NCI-H510A (cell line): ENCODE data around the gene DHCR24.

Source experiments
- DNase-seq: peaks from one replicate; lab custom pipeline; 2025; lab: John Stamatoyannopoulos, UW

DHCR24 gene

DNA sequence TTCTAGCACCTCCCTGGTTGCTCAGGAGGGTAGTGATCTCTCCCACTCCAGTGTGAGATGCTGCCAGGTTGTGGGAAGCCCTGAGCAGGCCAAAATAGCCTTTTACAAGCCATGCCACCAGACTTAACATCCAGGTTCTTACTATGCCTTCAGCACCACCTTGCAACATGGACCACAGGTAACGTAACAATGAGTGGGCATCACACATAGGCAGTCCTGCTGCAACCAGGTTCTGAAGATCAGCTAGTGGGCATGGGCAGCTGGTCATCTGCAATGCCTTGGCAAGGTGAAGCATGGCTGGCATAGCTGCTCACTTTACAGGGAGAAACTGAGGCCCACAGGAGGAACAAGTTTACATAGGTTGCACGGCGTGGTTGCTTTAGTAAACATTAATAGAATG is 40.7 kb downstream of the DHCR24 start:
- no peak for DNase-seq

DNA sequence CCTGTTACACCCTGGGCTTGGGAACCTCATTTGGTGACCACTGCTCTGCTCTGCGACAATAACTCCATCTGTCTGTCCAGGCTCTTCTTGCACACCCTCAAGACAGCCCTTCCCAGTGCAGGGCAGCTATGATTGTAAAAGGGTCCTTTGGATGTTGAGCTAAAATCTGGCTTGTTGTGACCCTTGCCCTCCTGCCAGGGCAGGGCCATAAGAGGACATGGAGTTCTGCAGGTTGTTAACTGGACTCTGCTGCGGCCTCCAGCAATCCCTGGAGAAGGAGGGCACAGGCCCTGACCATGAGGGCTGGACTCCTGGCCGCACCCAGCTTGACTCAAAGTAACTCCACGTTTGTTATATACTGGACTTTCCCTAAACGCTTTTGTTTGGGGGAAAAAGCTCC is 41.2 kb downstream of the DHCR24 start:
- DNase-seq, result no peak

DNA sequence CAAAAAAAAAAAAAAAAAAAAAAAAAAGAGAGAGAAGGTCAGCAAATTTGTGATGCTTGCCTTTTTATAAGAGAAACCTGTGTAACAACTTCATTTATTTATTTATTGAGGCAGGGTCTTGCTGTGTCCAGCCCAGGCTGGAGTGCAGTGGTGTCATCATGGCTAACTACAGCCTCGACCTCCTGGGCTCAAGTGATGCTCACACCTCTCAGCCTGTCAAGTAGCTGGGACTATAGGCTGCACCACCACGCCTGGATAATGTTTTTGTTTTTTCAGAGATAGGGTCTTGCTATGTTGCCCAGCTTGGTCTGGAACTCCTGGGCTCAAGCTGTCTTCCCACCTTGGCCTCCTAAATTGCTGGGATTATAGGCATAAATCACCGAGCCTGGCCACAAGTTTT is 42.4 kb downstream of the DHCR24 start:
- no peak for DNase-seq

DNA sequence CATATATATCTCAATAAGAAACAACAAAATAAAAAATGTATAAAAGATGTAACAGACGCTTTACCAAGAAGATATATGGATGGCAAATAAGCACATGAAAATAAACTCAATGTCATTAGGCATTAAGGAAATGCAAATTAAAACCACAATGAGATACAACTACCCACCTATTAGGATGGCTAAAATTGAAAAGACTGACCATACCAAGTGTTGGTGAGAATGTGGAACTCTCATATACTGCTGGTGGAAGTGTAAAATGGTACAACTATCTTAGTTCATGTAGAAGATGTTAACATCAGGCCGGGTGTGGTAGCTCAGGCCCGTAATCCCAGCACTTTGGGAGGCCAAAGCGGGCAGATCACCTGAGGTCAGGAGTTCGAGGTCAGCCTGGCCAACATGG is 43.5 kb downstream of the DHCR24 start:
- DNase-seq, result no peak

DNA sequence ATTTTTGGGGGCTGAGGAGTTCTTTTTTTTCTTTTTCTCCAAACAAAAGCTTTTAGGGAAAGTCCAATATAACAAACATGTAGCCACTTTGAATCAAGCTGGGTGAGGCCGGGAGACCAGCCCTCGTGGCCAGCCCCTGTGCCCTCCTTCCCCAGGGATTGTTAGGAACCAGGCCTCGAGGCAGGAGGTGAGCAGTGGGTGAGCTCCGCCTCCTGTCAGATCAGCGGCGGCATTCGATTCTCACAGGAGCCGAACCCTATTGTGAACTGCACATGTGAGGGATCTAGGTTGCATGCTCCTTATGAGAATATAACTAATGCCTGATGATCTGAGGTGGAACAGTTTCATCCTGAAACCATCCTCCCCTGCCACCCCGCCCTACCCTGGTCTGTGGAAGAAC is 44.0 kb downstream of the DHCR24 start:
- DNase-seq, result no peak

DNA sequence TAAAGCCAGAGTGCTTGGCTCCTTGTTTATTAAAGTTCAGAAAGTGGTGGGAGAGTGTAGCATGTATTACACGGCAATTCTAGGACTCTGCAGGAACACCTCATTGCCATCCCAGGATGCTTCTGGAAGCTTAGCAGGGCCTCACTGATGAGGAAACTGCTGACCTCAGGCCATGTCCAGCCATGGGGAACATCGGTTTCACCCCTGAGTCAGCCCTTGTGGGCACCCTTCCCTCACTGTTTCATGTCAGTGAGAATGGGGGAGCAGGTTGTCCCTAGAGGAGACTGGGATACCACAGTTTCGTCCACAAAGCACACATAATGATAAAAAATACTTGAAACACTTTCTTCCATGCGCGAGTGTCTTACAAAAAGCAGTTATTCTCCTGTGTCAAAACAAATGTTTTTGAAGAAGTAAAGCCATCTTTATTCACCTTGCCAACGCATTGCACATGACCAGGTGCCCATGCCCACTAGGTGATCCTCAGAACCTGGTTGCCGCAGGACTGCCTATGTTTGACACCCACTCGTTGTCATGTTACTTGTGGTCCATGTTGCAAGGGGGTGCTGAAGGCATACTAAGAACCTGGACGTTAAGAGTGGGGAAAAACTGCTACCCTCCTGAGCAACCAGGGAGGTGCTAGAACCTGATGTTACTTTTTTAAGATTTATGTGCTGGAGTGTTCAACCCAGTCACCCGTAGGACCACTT is 44.6 kb downstream of the DHCR24 start:
- no peak for DNase-seq

DNA sequence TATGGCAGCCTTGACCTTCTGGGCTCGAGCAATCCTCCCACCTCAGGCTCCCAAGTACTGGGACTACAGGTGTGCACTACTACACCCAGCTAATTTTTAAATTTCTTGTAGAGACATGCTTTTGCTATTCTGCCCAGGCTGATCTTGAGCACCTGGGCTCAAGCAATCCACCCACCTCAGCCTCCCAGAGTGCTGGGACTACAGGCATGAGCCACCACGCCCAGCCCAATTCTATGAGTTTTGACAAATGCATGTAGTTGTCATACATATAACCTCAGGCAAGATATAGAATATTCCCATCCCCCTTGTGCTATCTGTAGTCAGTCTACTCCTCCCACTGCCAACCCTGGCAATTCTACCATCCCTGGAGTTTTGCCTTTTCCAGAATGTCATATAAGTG is 47.2 kb downstream of the DHCR24 start:
- no peak for DNase-seq

DNA sequence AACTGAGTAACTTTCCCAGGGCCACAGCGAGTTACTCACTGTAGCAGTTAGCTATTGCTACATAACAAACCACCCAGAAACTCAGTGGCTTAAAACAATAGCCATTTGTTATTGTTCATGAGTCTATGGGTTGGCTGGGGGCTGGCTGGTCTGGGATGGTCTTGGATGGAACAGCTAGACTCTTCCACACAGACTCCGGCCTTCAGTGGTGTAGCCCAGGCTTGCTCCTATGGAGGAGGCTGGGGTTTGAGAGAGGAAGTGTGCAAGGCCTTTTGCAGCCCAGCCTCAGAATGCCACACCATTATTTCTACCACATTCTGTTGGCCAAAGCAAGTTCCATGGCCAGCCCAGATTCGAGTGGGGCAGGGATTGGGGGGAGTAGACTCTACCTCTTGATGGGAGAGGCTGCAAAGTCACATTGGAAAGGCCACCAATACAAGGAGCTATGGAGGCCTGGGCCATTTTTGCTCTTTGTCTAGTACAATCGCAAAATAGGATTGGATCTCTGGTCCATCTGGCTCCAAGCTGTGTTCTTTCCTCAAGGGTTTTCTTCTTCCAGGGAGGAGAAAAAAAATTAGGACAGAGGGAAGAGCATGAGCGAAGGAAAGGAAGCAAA is 48.3 kb downstream of the DHCR24 start:
- no peak for DNase-seq

DNA sequence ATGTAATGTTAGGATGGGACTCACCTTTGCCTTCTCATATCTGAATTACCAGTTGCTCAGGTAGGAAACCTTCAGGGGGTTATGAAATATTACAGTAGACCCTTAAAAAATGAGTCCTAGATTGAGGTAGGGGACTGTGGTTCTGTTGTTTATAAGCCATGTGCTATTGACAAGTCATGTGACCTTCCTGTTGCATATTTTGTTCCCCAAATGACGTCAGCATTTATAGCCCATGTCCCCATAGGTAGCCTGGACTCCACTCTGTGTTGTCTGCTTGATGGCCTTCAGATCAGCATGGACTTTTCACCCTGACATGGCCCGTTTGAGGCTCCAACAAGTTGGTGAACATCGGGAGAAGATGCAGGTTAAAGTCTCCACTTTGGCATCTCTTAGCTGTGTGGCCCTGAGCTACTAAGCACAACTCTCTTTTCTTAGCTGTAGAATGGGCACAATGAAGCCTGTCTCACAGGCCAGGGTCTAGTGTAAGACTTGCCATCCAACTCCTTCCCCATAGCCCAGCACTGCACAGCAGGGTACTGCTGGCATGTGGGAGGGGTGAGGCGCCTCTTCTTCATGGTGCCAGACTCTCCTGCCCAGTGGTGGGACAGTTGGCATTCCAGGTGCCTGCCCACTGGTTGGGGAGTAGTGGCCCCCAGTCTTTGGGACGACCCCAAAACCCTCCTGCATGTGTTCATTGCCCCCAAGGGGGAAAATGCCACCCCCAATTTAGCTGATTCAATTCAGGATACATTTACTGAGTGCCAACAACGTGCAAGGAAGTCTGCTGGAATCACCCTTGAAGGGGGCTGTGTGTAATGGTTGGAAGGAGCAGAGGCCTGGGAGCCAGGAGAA is 49.8 kb downstream of the DHCR24 start:
- DNase-seq, result no peak

DNA sequence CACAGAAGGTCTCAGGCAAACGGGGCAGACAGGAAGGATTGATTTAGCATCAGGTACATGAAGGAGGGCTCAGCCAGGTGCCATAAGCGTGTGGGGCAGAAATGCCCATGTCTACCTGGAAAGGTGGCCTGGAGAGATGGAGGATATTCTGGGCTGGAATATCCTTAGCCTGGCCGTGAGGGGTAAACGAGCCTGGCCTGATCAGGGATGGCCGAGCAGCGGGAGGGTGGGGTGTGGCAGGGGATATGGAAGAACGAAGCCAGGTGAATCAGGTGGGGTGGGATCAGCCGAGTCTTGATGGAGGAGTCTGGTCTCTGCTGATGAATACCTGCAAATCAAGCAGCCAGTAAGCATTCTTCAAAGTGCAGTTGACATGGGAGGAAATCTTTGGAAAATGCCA is 50.4 kb downstream of the DHCR24 start:
- no peak for DNase-seq

DNA sequence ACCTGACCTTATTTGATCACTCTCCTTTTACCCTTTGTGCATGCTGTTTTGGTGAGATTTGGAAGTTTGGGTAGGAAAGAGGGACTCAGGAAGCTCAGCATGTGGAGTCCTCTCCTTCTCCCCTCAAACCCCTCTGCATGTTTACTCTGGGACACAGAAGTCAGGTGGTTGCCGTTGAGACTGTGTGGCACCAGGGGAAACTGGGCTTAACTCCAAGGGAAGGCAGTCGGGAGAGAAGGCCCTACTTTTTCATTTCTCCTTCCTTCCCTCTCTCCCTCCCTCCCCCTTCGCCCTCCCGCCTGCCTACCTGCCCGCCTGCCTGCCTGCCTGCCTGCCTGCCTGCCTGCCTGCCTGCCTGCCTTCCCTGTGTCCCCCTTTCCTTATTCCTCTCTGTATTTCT is 51.0 kb downstream of the DHCR24 start:
- DNase-seq, result no peak

DNA sequence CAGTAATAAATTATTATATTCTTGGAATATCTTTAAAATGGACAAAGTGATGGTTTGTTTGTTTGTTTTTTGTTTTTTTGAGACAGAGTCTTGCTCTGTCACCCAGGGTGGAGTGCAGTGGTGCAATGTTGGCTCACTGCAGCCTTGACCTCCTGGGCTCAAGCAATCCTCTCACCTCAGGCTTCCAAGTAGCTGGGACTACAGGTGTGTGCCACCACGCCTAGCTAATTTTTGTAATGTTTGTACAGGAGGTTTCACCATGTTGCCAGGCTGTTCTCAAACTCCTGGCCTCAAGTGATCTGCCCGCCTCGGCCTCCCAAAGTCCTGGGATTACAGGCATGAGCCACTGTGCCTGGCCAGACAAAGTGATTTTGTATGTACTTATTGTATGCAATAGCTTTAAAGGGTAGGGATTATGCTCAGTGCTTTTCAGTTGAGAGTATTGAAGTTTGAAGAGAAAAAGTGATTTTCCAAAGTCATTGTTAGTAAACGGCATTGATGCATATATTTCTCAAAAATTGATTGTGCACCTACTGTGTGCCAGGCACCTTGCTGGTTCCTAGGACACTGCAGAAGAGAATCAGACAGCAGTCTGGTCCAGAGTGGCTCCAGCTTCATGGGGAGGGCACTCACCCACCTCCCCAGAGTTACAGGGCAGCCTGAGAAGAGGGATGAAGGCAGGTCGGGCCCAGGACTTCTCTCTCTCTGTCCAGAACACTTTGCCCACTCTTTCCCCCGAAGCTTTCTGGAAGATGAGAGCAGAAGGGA is 51.7 kb downstream of the DHCR24 start:
- no peak for DNase-seq

DNA sequence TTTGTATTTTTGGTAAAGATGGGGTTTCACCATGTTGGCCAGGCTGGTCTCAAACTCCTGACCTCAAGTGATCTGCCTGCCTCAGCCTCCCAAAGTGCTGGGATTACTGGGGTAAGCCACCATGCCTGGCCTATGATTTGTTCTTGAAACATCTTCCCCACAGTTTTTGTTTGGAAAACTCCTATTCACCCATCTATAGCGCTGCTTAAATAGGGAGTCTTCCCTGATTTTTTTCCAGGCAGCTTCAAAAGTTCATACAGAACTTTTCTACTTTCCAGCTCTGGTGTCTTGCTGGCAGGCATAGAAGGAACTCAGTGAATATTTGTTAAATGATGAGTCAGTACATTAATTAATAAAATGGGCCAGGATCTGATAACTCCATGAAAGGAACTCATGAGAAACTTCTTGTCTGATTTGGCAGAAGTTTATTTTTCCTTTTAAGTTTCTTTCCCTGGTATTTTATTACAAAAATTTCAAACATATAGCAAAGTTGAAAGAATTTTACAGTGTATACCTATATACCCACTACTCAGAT is 52.9 kb downstream of the DHCR24 start:
- no peak for DNase-seq

DNA sequence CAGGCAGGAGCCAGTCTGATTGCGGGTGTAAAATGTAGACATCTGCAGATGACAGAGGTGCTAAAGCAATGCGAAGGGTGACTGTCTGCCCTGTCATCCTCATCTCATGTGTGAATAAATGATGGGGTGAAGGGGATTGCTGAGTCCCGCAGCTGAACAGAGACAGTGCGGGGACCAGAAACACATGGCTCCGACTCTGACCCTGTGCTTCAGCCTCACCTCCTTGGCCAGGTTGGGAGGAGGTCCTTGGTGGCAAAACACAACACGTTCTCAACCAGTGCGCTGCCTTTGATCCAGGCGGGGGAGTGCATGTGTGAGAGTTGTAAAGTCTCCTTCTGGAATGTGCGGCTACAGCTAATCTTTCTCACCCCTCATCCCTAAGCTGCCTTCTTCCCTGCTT is 53.9 kb downstream of the DHCR24 start:
- DNase-seq, result no peak

DNA sequence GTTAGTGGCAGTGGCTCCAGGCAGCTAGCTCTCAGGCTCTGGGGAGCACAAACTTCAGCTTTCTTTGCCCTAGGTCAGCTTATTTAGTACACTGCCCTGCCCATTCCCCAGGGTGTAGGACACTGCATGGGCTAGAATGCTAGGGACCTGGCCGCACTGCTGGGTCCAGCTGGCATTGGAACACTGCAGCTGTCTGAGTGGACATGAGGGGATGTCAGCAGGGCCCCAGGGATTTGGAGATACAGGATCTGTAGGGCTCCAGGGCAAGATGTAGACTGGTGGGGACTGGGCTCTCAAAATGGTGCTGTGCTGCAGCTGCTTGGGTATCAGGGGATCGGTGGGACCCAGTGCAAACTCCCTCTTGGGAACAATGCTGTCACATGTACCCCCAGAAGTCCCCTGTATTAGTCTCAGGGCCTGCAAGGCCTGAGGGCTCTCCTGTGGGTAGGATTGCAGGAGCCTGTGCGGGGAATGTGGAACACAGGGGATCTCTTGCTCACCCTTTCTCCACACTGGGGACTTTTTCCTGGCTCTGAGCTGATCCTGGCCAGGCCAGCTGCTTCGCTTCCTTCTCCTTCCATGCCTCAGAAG is 60.7 kb downstream of the DHCR24 start:
- DNase-seq, result no peak

DNA sequence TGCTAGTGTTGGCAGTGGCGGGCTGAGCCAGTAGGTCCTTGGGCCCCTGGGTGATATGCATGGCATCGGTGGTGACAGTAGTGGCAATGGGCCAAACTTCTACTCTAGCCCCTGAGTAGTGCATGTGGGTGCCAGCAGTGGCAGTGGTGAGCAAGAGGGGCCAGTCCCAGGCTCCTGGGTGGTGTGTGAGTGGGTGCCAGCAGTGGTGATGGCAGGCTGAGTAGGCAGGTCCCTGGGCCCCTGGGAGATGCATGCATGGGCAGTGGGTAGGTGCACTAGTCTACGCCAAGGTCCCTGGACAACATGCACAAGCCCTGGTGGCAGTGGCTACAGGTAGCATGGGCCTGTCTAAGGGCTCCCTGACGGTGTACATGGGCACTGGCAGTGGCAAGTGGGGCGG is 61.3 kb downstream of the DHCR24 start:
- DNase-seq, result no peak

DNA sequence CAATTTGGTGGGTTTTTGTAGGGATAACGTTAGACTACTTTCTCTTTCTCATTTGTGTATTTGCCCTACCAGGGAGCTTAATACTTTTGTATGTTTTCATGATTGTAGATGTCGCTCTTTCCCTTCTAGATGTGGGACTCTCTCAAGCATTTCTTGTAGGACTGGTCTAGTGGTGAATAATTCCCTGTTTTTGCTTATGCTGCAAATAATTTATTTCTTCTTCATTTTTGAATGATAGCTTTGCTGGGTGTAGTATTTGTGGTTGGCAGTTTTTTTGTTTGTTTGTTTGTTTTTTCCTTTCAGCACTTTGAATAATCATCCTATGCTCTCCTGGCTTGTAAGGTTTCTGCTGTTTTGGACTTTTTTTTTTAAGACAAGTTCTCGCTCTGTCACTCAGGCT is 63.3 kb downstream of the DHCR24 start:
- no peak for DNase-seq

DNA sequence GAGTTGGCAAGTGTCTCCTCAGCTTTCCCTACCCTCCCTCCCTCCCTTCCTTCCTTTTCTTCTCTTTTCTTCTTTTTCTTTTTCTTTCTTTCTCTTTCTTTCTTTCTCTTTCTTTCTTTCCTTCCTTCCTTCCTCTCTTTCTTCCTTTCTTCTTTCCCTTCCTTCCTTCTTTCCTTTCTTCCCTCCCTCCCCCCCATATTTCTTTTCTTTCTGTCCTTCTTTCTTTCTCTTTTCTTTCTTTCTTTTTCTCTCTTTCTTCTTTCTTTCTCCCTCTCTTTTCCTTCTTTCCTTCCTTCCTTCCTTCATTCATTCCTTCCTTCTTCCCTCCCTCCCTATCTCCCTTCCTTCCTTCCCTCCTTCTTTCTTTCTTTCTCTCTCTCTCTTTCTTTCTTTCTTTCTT is 67.3 kb downstream of the DHCR24 start:
- no peak for DNase-seq

DNA sequence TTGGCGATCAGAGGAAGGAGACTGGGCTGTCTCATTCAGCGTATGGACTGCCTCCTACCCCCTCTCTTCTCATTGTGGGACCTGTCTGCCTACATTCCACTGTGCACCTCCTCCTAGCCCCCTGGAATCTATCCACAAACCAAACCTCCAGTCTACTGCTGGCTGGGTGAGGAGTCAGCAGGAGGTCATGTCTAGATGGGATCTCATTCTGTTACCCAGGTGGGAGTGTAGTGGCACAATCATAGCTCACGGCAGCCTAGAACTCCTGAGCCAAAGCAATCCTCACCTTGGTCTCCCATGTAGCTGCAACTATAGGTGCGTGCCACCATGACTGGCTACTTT is 67.8 kb downstream of the DHCR24 start:
- no peak for DNase-seq

DNA sequence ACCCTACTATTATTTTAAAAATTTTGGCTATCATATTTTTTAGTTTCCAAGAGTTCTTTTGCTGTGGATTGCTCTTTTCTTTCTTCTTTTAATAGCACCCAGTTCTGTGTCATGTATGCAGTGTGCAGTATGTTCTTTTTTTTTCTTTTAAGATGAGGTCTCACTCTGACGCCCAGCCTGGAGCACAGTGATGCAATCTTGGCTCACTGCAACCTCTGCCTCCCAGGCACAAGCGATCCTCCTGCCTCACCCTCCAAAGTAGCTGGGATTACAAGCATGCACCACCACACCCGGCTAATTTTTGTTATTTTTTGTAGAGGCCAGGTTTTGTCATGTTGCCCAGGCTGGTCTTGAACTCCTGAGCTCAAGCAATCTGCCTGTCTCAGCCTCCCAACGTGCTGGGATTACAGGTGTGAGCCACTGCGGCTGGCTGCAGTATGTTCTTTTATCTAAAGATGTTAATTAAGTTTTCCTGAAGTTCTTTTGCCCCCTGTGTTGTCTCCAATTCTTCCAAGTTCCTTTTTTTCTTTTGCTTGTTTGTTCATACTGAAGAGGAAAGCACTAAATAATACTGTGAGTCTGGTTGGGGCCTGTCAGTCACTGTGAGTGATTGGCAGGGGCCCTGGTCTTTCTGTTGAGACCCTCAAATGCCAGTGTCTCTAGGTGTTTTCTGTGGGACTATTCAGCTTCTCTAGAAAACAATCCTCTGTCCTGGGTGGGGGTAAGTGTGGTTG is 68.4 kb downstream of the DHCR24 start:
- DNase-seq, result no peak

DNA sequence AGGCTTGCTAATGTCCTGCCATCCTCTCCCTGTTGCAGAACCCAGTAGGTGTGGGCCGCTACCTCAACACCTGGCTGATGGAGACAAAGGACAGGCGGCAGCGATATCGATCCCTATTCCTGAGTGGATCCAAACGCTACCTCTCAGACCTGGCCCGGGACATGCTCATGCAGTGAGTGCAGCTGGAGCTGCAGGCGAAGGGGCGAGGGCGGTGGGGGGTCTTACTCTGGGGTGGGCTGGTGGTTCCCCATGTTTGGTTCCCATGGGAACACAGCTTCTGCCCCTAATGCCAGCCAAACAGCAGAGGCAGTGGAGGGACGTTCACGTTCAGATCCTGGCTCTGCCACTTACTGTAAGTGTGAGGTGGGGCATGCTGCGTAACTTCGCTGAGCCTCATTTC is 70.0 kb downstream of the DHCR24 start:
- no peak for DNase-seq
